PFSK-1 (cell line): Measurements from ENCODE around the gene GFRA1.

ENCODE experiments used
- FOXP2 ChIP-seq: optimal IDR thresholded peaks from 2 replicates; pipeline ENCODE3; 2011; ENCODE audit warnings: borderline replicate concordance, control low read depth, inconsistent platforms; ENCODE audit not compliant: insufficient read depth; ENCODE audit errors: extremely low read length, extremely low read depth
- POLR2AphosphoS5 ChIP-seq: IDR thresholded peaks from 2 replicates; pipeline ENCODE4 v1.6.1; 2012; ENCODE audit warnings: low read depth, mild to moderate bottlenecking, control low read depth, low read length, moderate library complexity
- SIN3A ChIP-seq: IDR thresholded peaks from 2 replicates; pipeline ENCODE4 v1.6.1; 2012; ENCODE audit warnings: mild to moderate bottlenecking, low read length, moderate library complexity, borderline replicate concordance; ENCODE audit not compliant: insufficient read depth
- TAF1 ChIP-seq: IDR thresholded peaks from 2 replicates; pipeline ENCODE4 v1.6.1; 2012; ENCODE audit warnings: low read length, control low read depth, borderline replicate concordance; ENCODE audit not compliant: insufficient read depth
- TF ChIP-seq, protein P1 (sequence below), 2 experiments: IDR thresholded peaks; 2 replicates each; pipeline versions ENCODE4 v1.6.1 to v1.8.0; 2011 to 2012; ENCODE audit warnings: low read depth in 2 of 2, low read length in 2 of 2, control low read depth in 1 of 2, inconsistent platforms in 1 of 2, mild to moderate bottlenecking in 1 of 2, moderate library complexity in 1 of 2; ENCODE audit not compliant: insufficient read depth in 1 of 2

DNA sequence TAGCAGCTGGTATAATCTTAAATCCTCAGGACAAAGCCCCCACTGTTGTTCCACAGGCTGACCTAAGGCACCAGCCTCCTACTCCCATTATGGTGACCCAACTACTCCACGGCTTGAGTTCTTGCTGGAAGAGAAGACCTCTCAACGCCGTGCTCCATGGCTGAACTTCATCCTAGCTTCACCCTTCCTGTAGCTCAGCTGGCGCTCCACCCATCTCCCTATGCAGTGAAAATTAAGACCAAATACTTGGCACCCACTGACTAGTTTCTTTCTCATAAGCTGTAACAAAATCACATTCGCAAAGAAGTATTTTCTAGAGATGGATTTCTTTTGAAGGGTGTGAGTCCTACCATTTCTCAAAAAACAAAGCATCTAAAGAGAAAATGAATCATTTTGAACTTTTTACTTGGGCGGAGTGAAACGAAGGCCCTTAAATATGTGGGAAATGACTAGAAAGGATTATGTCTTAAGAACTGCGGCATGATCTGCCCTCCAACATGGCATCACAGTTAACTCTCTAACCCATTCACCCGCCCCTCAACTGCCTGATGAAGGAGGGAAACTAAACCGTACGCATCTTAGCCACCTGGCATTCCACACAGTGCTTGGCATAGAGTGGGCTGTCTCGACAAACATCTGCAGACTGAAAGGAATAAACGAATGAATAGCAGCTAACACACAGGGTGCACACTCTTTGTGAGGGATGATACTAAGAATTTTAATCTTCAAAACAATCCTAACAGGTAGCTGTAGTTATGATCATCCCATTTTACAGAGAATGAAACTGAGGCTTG lies 32.7 kb downstream of the GFRA1 start:
- TF ChIP-seq TAF1, result no peak
- TF ChIP-seq SIN3A, result no peak
- TF ChIP-seq, protein P1, sequence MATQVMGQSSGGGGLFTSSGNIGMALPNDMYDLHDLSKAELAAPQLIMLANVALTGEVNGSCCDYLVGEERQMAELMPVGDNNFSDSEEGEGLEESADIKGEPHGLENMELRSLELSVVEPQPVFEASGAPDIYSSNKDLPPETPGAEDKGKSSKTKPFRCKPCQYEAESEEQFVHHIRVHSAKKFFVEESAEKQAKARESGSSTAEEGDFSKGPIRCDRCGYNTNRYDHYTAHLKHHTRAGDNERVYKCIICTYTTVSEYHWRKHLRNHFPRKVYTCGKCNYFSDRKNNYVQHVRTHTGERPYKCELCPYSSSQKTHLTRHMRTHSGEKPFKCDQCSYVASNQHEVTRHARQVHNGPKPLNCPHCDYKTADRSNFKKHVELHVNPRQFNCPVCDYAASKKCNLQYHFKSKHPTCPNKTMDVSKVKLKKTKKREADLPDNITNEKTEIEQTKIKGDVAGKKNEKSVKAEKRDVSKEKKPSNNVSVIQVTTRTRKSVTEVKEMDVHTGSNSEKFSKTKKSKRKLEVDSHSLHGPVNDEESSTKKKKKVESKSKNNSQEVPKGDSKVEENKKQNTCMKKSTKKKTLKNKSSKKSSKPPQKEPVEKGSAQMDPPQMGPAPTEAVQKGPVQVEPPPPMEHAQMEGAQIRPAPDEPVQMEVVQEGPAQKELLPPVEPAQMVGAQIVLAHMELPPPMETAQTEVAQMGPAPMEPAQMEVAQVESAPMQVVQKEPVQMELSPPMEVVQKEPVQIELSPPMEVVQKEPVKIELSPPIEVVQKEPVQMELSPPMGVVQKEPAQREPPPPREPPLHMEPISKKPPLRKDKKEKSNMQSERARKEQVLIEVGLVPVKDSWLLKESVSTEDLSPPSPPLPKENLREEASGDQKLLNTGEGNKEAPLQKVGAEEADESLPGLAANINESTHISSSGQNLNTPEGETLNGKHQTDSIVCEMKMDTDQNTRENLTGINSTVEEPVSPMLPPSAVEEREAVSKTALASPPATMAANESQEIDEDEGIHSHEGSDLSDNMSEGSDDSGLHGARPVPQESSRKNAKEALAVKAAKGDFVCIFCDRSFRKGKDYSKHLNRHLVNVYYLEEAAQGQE (IDR thresholded peaks at IDR 0.05; ENCODE audit: insufficient read depth in 1 of 2, low read depth in 2 of 2, low read length in 2 of 2), result no peak
- TF ChIP-seq POLR2AphosphoS5, result no peak
- no peak for TF ChIP-seq FOXP2
